Lower lobe of right lung (tissue), 2 donors: Measurements from ENCODE around the gene ALB. TPM values are rescaled to one million over a fixed set of nuclear protein-coding genes. Genes with fewer than 3 reads are reported as not detected.
"Not testable (repeated sequence)": the region's sequence is repeated elsewhere in the genome, so short reads cannot be mapped to it uniquely, and the experiment has no call there.

Source experiments
- ATAC-seq, 2 donors: fragments of 200-7000 bp; cut with Tn5 transposase; one replicate each; pipeline ENCODE4 v1.9.1; 2020 to 2022; ENCODE audit warnings: mild to moderate bottlenecking in 2 of 2, moderate library complexity in 2 of 2
- DNase-seq: peaks from one replicate; pipeline ENCODE4 v3.0.0-alpha.2; 2020
- H3K27ac ChIP-seq: fragments of 200-600 bp; one replicate; pipeline ENCODE4 v1.8.0; 2022
- H3K27me3 ChIP-seq: fragments of 200-600 bp; one replicate; pipeline ENCODE4 v1.8.0; 2022; ENCODE audit warnings: low read depth
- H3K36me3 ChIP-seq: fragments of 200-600 bp; one replicate; pipeline ENCODE4 v1.8.0; 2022; ENCODE audit warnings: mild to moderate bottlenecking
- H3K4me1 ChIP-seq: fragments of 200-600 bp; one replicate; pipeline ENCODE4 v1.8.0; 2022
- H3K4me3 ChIP-seq: fragments of 200-600 bp; one replicate; pipeline ENCODE4 v1.8.0; 2022; ENCODE audit warnings: mild to moderate bottlenecking
- H3K9me3 ChIP-seq: fragments of 200-600 bp; one replicate; pipeline ENCODE4 v1.8.0; 2022
- CTCF ChIP-seq: fragments of 200-600 bp; IDR thresholded peaks from one replicate; pipeline ENCODE4 v1.8.0; 2022; ENCODE audit warnings: antibody characterized with exemption, mild to moderate bottlenecking
- intact Hi-C: fragments of 100-400 bp; cut with DNase I; formaldehyde crosslinking; loops from one replicate; pipeline ENCODE4 v1.11.0; 2022
- total RNA-seq: library from RNA; stranded (reverse); fragmentation: NEBNext Ultra II Directional; extraction: Animal tissue kit (Norgen Biotek cat#: 25700); gene quantifications from one replicate; pipeline ENCODE4 v1.2.1, GENCODE V29; 2021
- donor health status: DM: no; HTN: yes; CAD: no; lungs with severe emphysema.

Gene ALB
- total RNA-seq, 1 donor from 2014 or later = 2.3 TPM

GRCh38 chr4:73378887-73379286, 25.2 kb upstream of the ALB start:
- Histone ChIP-seq H3K27ac (no peak overlapping the region), H3K9me3 (no peaks in the 10 kb centered on the region), H3K27me3 (no peaks in the 10 kb centered on the region), H3K4me1 (no peaks in the 10 kb centered on the region), H3K36me3 (no peaks in the 10 kb centered on the region), H3K4me3 (no peak overlapping the region)
- no peak for ATAC-seq
- intact Hi-C loops = no loop called here
- no peak for DNase-seq
- no peak for TF ChIP-seq CTCF

- intact Hi-C loops = no loop called here
- DNase-seq (no peak), ATAC-seq (no peak)
- Histone ChIP-seq H3K27ac (no peak overlapping the region), H3K4me1 (no peaks in the 10 kb centered on the region), H3K36me3 (no peaks in the 10 kb centered on the region), H3K27me3 (no peaks in the 10 kb centered on the region), H3K4me3 (no peak overlapping the region), H3K9me3 (no peaks in the 10 kb centered on the region)
- no peak for TF ChIP-seq CTCF
Observed at GRCh38 chr4:73379946-73380345, 24.1 kb upstream of the ALB start.

- ATAC-seq (no peak), DNase-seq (no peak)
- no peaks in the 10 kb centered on the region for H3K4me1 ChIP-seq
- no peak for TF ChIP-seq CTCF
- H3K9me3 ChIP-seq = no peaks in the 10 kb centered on the region
- intact Hi-C loops = no loop called here
- H3K4me3 ChIP-seq = no peak overlapping the region
- H3K27me3 ChIP-seq = no peaks in the 10 kb centered on the region
- H3K27ac ChIP-seq = no peak overlapping the region
- no peaks in the 10 kb centered on the region for H3K36me3 ChIP-seq
Observed at GRCh38 chr4:73381214-73381613, 22.9 kb upstream of the ALB start.

- DNase-seq = no peak
- Histone ChIP-seq H3K36me3 (no peaks in the 10 kb centered on the region), H3K4me3 (no peak overlapping the region), H3K27ac (no peak overlapping the region), H3K9me3 (no peaks in the 10 kb centered on the region), H3K4me1 (no peaks in the 10 kb centered on the region), H3K27me3 (no peaks in the 10 kb centered on the region)
- ATAC-seq = no peak
- intact Hi-C loops = no loop called here
- no peak for TF ChIP-seq CTCF
Observed at GRCh38 chr4:73383452-73383851, 20.6 kb upstream of the ALB start.

- no peak for ATAC-seq
- H3K9me3 ChIP-seq = no peaks in the 10 kb centered on the region
- DNase-seq = no peak
- intact Hi-C loops = no loop called here
- no peak overlapping the region for H3K4me3 ChIP-seq
- H3K27ac ChIP-seq = no peak overlapping the region
- no peak for TF ChIP-seq CTCF
- no peaks in the 10 kb centered on the region for H3K4me1 ChIP-seq
- no peaks in the 10 kb centered on the region for H3K27me3 ChIP-seq
- H3K36me3 ChIP-seq = no peaks in the 10 kb centered on the region
Observed at GRCh38 chr4:73387552-73387951, 16.5 kb upstream of the ALB start.

- Histone ChIP-seq H3K36me3 (no peaks in the 10 kb centered on the region), H3K4me1 (no peaks in the 10 kb centered on the region), H3K27me3 (no peaks in the 10 kb centered on the region), H3K4me3 (no peak overlapping the region), H3K9me3 (no peaks in the 10 kb centered on the region), H3K27ac (no peak overlapping the region)
- ATAC-seq (no peak), DNase-seq (no peak)
- no peak for TF ChIP-seq CTCF
- intact Hi-C loops = no loop called here
Observed at GRCh38 chr4:73388887-73389286, 15.2 kb upstream of the ALB start.

GRCh38 chr4:73389663-73390062, 14.4 kb upstream of the ALB start:
- H3K27me3 ChIP-seq, ATAC-seq, intact Hi-C loops: not testable (repeated sequence)

More at GRCh38 chr4:73389663-73390062, 14.4 kb upstream of the ALB start:
- H3K36me3 ChIP-seq, H3K4me1 ChIP-seq, H3K27ac ChIP-seq, DNase-seq, H3K9me3 ChIP-seq, H3K4me3 ChIP-seq: not testable (repeated sequence)
